Liver (tissue), 9 donors: Measurements from ENCODE around the gene SKI. TPM values are rescaled to one million over a fixed set of nuclear protein-coding genes. Genes with fewer than 3 reads are reported as not detected.
A peak's percentile ranks its signal among the peaks of the same experiment; 100 is the strongest.

Experiments
- DNase-seq: peaks from one replicate; pipeline ENCODE4 v3.0.0-alpha.2; 2017; ENCODE audit warnings: low spot score
- H3K27ac ChIP-seq, 2 donors: one replicate each; pipeline ENCODE4 v1.7.0; 2013; ENCODE audit warnings: inconsistent platforms in 2 of 2, low read length in 2 of 2, control low read depth in 1 of 2, low read depth in 1 of 2, mild to moderate bottlenecking in 1 of 2
- H3K27me3 ChIP-seq, 4 donors: one replicate each; pipeline versions ENCODE4 v1.6.1 to v1.7.0; 2013; ENCODE audit warnings: low read length in 3 of 4, inconsistent platforms in 1 of 4, mild to moderate bottlenecking in 1 of 4, moderate library complexity in 1 of 4; ENCODE audit not compliant: control insufficient read depth in 4 of 4, insufficient read depth in 4 of 4
- H3K36me3 ChIP-seq, 4 donors: one replicate each; pipeline versions ENCODE4 v1.6.1 to v1.7.0; 2013; ENCODE audit warnings: low read length in 3 of 4, mild to moderate bottlenecking in 3 of 4, low read depth in 1 of 4, moderate library complexity in 1 of 4; ENCODE audit not compliant: control insufficient read depth in 4 of 4, insufficient read depth in 3 of 4
- H3K4me1 ChIP-seq, 4 donors: one replicate each; pipeline versions ENCODE4 v1.6.1 to v1.7.0; 2013; ENCODE audit warnings: low read length in 3 of 4, mild to moderate bottlenecking in 3 of 4, moderate library complexity in 1 of 4; ENCODE audit not compliant: control insufficient read depth in 4 of 4, insufficient read depth in 4 of 4
- H3K4me3 ChIP-seq, 3 donors: one replicate each; pipeline versions ENCODE4 v1.6.1 to v1.7.0; 2013; ENCODE audit warnings: low read length in 3 of 3, control low read depth in 1 of 3, low read depth in 1 of 3, mild to moderate bottlenecking in 1 of 3
- H3K9ac ChIP-seq, 2 donors: one replicate each; pipeline ENCODE4 v1.7.0; 2013; ENCODE audit warnings: low read length in 2 of 2, mild to moderate bottlenecking in 2 of 2, moderate library complexity in 2 of 2, control low read depth in 1 of 2, low read depth in 1 of 2
- H3K9me3 ChIP-seq, 4 donors: one replicate each; pipeline versions ENCODE4 v1.6.1 to v1.7.0; 2013; ENCODE audit warnings: low read length in 3 of 4; ENCODE audit not compliant: control insufficient read depth in 4 of 4
- EGR1 ChIP-seq, 2 donors: IDR thresholded peaks; 2 replicates each; pipeline ENCODE4 v1.6.1; 2016 to 2018; ENCODE audit warnings: antibody characterized with exemption in 2 of 2, low read depth in 2 of 2
- FOXA1 ChIP-seq: IDR thresholded peaks from 2 replicates; pipeline ENCODE4 v1.6.1; 2016; ENCODE audit warnings: antibody characterized with exemption
- HNF4G ChIP-seq: IDR thresholded peaks from 2 replicates; pipeline ENCODE4 v1.6.1; 2016; ENCODE audit warnings: antibody characterized with exemption
- NR2F2 ChIP-seq: IDR thresholded peaks from 2 replicates; pipeline ENCODE4 v1.6.1; 2016; ENCODE audit warnings: antibody characterized with exemption
- RAD21 ChIP-seq, 2 donors: IDR thresholded peaks; 2 replicates each; pipeline ENCODE4 v1.6.1; 2016; ENCODE audit warnings: antibody characterized with exemption in 2 of 2, mild to moderate bottlenecking in 2 of 2
- REST ChIP-seq: IDR thresholded peaks from 2 replicates; pipeline ENCODE4 v1.6.1; 2016; ENCODE audit warnings: antibody characterized with exemption, mild to moderate bottlenecking
- RXRA ChIP-seq, 2 donors: IDR thresholded peaks; 2 replicates each; pipeline ENCODE4 v1.6.1; 2017 to 2018; ENCODE audit warnings: antibody characterized with exemption in 2 of 2, mild to moderate bottlenecking in 1 of 2
- SP1 ChIP-seq: IDR thresholded peaks from 2 replicates; pipeline ENCODE4 v1.6.1; 2018; ENCODE audit warnings: antibody characterized with exemption, mild to moderate bottlenecking
- TAF1 ChIP-seq: conservative IDR thresholded peaks from 2 replicates; pipeline ENCODE4 v1.6.1; 2016; ENCODE audit warnings: antibody characterized with exemption, mild to moderate bottlenecking
- YY1 ChIP-seq: IDR thresholded peaks from 2 replicates; pipeline ENCODE4 v1.6.1; 2016; ENCODE audit warnings: antibody characterized with exemption, mild to moderate bottlenecking
- WGBS: extraction: QIAGEN DNeasy Blood & Tissue Kit; methylation state at CpG from one replicate; pipeline ENCODE4 v1.1.7; 2013; 5-methylcytosine and 5-hydroxymethylcytosine counted together
- polyA plus RNA-seq, 2 donors: library from polyadenylated mRNA; stranded (reverse) in 1 of 2; unstranded in 1 of 2; fragments of 200-250 nt in 1 of 2; fragments of >200 nt in 1 of 2; fragmentation: Nextera tagmentation in 1 of 2; extraction: Ambion mirVana in 1 of 2; gene quantifications; one replicate each; pipeline versions ENCODE4 v1.2.1 to v1.2.3, GENCODE V29; 2013 to 2015
- total RNA-seq, 2 donors: library from RNA; depleted of rRNA; stranded (reverse); fragments of >200 nt; gene quantifications; one replicate each; pipeline ENCODE4 v1.2.3, GENCODE V29; 2014
- TF ChIP-seq, protein P1 (sequence below): IDR thresholded peaks from 2 replicates; pipeline ENCODE4 v1.6.1; 2016; ENCODE audit warnings: antibody characterized with exemption
- TF ChIP-seq, protein P2 (sequence below): IDR thresholded peaks from 2 replicates; pipeline ENCODE4 v1.6.1; 2016; ENCODE audit warnings: antibody characterized with exemption
- TF ChIP-seq, protein P3 (sequence below): IDR thresholded peaks from 2 replicates; pipeline ENCODE4 v1.6.1; 2016; ENCODE audit warnings: antibody characterized with exemption
- donor health status: healthy.
- donor health status: healthy.
- donor health status: healthy.
- donor health status: healthy.
- donor health status: healthy.

The SKI gene
- total and polyA plus RNA-seq, 4 donors = 3.2 to 21.3 (median 19.5) TPM

- Histone ChIP-seq H3K4me3 (no peak overlapping the region), H3K27me3 (no peaks in the 10 kb centered on the region), H3K27ac (no peak overlapping the region), H3K9me3 (no peaks in the 10 kb centered on the region), H3K4me1 (peaks cover 0 to 6% (median 2%) of the 10 kb centered on the region in 4 donors), H3K36me3 (no peaks in the 10 kb centered on the region), H3K9ac (no peak overlapping the region)
- WGBS = 90% methylated on average over 15 of the region's 15 CpGs
- no peak for DNase-seq
- TF ChIP-seq, protein P1, sequence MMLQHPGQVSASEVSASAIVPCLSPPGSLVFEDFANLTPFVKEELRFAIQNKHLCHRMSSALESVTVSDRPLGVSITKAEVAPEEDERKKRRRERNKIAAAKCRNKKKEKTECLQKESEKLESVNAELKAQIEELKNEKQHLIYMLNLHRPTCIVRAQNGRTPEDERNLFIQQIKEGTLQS = no peak
- no peak for TF ChIP-seq FOXA1
These were observed 91.9 kb downstream of the SKI start for GRCh38 chr1:2320006-2320405.

DNA sequence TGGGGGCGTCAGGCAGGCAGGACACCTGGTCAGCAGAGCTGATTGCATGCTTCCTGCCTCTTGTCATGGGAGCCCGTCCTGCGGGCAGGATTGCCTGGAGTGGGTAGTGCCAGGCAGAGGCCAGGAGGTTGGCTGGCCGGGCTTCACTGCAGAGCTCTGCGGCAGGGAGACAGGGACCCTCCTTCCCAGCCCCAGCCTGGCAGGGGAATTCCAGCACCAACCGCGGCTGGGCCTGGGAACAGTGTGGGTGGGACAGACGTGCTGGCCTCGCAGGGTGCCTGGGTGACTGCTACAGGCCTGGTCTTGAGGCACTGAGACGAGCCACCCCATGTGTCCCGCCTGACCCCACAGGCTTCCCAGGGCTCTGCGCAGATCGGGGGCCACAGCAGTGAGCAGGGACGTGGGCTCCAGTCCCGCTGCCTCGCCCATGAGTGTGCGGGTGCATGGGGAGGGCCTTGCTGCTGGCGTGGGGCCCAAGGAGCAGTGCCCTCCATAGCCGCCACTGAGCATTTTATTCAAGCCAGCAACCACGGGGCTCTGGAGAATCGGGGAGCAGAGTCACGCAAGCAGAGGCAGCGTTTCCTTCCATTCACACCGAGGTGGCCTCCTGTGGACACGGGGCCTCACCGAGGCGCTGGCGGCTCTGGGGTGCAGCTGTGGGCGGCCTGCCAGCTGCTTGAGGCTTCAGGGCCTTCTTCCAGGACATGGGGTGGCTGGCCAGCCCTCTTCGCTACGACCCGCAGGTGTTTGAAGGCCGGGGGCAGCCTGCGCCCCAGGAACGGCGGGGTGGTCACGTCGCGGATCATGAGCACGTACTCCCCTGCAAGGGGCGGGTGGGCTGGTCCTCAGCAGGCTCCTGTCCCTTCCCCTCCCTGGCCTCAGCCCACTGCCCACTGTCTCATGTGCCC, 92.9 kb downstream of the SKI start:
- TF ChIP-seq SP1 = no peak
- no peak for TF ChIP-seq TAF1
- TF ChIP-seq, protein P2, sequence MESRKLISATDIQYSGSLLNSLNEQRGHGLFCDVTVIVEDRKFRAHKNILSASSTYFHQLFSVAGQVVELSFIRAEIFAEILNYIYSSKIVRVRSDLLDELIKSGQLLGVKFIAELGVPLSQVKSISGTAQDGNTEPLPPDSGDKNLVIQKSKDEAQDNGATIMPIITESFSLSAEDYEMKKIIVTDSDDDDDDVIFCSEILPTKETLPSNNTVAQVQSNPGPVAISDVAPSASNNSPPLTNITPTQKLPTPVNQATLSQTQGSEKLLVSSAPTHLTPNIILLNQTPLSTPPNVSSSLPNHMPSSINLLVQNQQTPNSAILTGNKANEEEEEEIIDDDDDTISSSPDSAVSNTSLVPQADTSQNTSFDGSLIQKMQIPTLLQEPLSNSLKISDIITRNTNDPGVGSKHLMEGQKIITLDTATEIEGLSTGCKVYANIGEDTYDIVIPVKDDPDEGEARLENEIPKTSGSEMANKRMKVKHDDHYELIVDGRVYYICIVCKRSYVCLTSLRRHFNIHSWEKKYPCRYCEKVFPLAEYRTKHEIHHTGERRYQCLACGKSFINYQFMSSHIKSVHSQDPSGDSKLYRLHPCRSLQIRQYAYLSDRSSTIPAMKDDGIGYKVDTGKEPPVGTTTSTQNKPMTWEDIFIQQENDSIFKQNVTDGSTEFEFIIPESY = no peak
- TF ChIP-seq YY1 = no peak
- no peak for TF ChIP-seq HNF4G
- TF ChIP-seq REST = no peak
- no peak for TF ChIP-seq EGR1 (IDR thresholded peaks at IDR 0.05; ENCODE audit: low read depth in 2 of 2)
- Histone ChIP-seq H3K4me1 (peaks cover 0 to under 1% (median 0%) of the 10 kb centered on the region in 4 donors), H3K4me3 (no peak overlapping the region), H3K36me3 (no peaks in the 10 kb centered on the region), H3K27ac (no peak overlapping the region), H3K9ac (no peak overlapping the region), H3K27me3 (no peaks in the 10 kb centered on the region), H3K9me3 (no peaks in the 10 kb centered on the region)
- 89% methylated on average over 41 of the region's 41 CpGs for WGBS
- no peak for DNase-seq

DNA sequence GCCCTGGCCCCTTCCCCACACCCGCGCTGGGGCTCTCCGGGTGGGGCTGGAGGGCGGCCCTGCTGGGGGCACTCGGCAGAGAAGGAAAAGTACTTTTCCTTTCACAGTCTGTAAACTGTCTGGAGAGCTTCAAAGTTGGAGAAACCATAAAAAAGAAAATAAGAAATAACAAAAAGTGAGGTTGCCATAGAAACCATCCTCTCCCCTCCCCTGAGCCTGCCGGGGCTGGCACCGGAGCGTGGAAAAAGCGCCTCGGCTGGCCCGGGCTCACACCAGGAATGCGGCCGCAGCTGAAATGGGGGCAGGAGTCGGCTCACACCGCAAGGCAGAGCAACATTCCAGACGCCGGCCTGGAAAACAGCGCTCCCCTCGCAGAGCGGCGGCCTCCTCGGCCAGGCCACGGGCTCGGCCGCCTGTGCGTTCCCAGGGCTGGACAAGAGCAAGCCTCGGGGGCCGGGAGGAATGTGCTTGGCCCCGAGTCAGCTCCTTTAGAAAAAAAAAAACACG, 94.0 kb downstream of the SKI start:
- Histone ChIP-seq H3K4me3 (no peak overlapping the region), H3K27ac (peak overlapping the region; percentile 23 to 25), H3K4me1 (no peaks in the 10 kb centered on the region), H3K9me3 (no peaks in the 10 kb centered on the region), H3K27me3 (no peaks in the 10 kb centered on the region), H3K36me3 (no peaks in the 10 kb centered on the region), H3K9ac (no peak overlapping the region)
- no peak for DNase-seq
- TF ChIP-seq TAF1 (no peak), RAD21 (IDR thresholded peaks at IDR 0.05) (peak in 1 of 2 donors; percentile 31), NR2F2 (peak; percentile 29), SP1 (peak; percentile 49), RXRA (IDR thresholded peaks at IDR 0.05) (peak in 1 of 2 donors; percentile 25)
- TF ChIP-seq, protein P3, sequence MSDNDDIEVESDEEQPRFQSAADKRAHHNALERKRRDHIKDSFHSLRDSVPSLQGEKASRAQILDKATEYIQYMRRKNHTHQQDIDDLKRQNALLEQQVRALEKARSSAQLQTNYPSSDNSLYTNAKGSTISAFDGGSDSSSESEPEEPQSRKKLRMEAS = no peak
- WGBS = 39% methylated on average over 30 of the region's 30 CpGs
